Gastrocnemius medialis (tissue), 4 donors: ENCODE results near the gene MAPKAP1. TPM values are rescaled to one million over a fixed set of nuclear protein-coding genes. Genes with fewer than 3 reads are reported as not detected.

Experiments
- ATAC-seq, 2 donors: fragments of 150-250 bp; one replicate each; pipeline ENCODE4 v1.9.1; 2016
- DNase-seq, 2 donors: peaks; one replicate each; pipeline ENCODE4 v3.0.0-alpha.2; 2019
- H3K27ac ChIP-seq, 4 donors: fragments of 200-600 bp; sonication (generic); 1 replicate in 1 of 4; 2 replicates in 3 of 4; pipeline ENCODE4 v1.5.1; 2016 to 2018; ENCODE audit warnings: mild to moderate bottlenecking in 2 of 4, moderate library complexity in 1 of 4
- H3K27me3 ChIP-seq, 3 donors: fragments of 200-600 bp; sonication (generic) in 2 of 3; 1 replicate in 1 of 3; 2 replicates in 2 of 3; pipeline versions ENCODE4 v1.5.1 to v1.6.0; 2016 to 2019; ENCODE audit warnings: mild to moderate bottlenecking in 1 of 3, moderate library complexity in 1 of 3
- H3K36me3 ChIP-seq, 2 donors: fragments of 200-600 bp; sonication (generic) in 1 of 2; one replicate each; pipeline ENCODE4 v1.5.1; 2017 to 2018
- H3K4me1 ChIP-seq, 2 donors: fragments of 200-600 bp; sonication (generic) in 1 of 2; one replicate each; pipeline ENCODE4 v1.5.1; 2016 to 2017; ENCODE audit warnings: mild to moderate bottlenecking in 2 of 2
- H3K4me3 ChIP-seq, 4 donors: fragments of 200-600 bp; sonication (generic) in 3 of 4; 1 replicate in 1 of 4; 2 replicates in 3 of 4; pipeline ENCODE4 v1.5.1; 2016 to 2019; ENCODE audit warnings: mild to moderate bottlenecking in 2 of 4
- H3K9me3 ChIP-seq, 3 donors: fragments of 200-600 bp; sonication (generic) in 2 of 3; 1 replicate in 1 of 3; 2 replicates in 2 of 3; pipeline ENCODE4 v1.5.1; 2016 to 2019
- POLR2A ChIP-seq, 2 donors: fragments of 450-650 bp; IDR thresholded peaks; one replicate each; pipeline ENCODE4 v1.6.1; 2017; ENCODE audit warnings: antibody characterized with exemption in 2 of 2, mild to moderate bottlenecking in 2 of 2, moderate library complexity in 2 of 2
- in situ Hi-C, 4 donors: fragments of 200-750 bp; cut with MboI; loops; one replicate each; pipeline versions ENCODE4 v1.15.0 to v1.8.0; 2017; ENCODE audit warnings: low sequenced_read_pairs in 4 of 4
- intact Hi-C: fragments of 100-400 bp; cut with DNase I; formaldehyde crosslinking; loops from one replicate; pipeline ENCODE4 v1.15.1; 2023; ENCODE audit warnings: low total_unique reads
- total RNA-seq, 4 donors: library from RNA; depleted of rRNA; stranded (reverse); fragments of >200 nt; gene quantifications; one replicate each; pipeline versions ENCODE4 v1.1.0 to v1.2.3, GENCODE V29; 2016
- TF ChIP-seq, protein P1 (sequence below), 5 experiments: fragments of 450-650 bp in 3 of 5; fragments of 200-600 bp in 2 of 5; sonication (generic) in 2 of 5; IDR thresholded peaks in 4 of 5; conservative IDR thresholded peaks in 1 of 5; 1 replicate in 4 of 5; 2 replicates in 1 of 5; pipeline ENCODE4 v1.5.1; 2016 to 2019; ENCODE audit warnings: antibody characterized with exemption in 5 of 5, mild to moderate bottlenecking in 3 of 5, moderate library complexity in 3 of 5

The MAPKAP1 gene
- total RNA-seq, 4 donors from 2014 or later, result 58.2 to 123 (median 104) TPM

- intact Hi-C loops, result no loop called here
- DNase-seq, result no peak
These were observed 271.8 kb downstream of the MAPKAP1 start for GRCh38 chr9:125434986-125435775.

GRCh38 chr9:125433461-125434011 lies 273.5 kb downstream of the MAPKAP1 start:
- Histone ChIP-seq H3K27me3 (no peaks in the 10 kb centered on the region), H3K9me3 (no peaks in the 10 kb centered on the region), H3K4me1 (no peaks in the 10 kb centered on the region), H3K27ac (no peak overlapping the region), H3K4me3 (no peak overlapping the region), H3K36me3 (peaks cover 0 to 2% of the 10 kb centered on the region in 2 donors)
- ATAC-seq (no peak), DNase-seq (no peak)
- no peak for TF ChIP-seq POLR2A (IDR thresholded peaks at IDR 0.05)
- TF ChIP-seq, protein P1, sequence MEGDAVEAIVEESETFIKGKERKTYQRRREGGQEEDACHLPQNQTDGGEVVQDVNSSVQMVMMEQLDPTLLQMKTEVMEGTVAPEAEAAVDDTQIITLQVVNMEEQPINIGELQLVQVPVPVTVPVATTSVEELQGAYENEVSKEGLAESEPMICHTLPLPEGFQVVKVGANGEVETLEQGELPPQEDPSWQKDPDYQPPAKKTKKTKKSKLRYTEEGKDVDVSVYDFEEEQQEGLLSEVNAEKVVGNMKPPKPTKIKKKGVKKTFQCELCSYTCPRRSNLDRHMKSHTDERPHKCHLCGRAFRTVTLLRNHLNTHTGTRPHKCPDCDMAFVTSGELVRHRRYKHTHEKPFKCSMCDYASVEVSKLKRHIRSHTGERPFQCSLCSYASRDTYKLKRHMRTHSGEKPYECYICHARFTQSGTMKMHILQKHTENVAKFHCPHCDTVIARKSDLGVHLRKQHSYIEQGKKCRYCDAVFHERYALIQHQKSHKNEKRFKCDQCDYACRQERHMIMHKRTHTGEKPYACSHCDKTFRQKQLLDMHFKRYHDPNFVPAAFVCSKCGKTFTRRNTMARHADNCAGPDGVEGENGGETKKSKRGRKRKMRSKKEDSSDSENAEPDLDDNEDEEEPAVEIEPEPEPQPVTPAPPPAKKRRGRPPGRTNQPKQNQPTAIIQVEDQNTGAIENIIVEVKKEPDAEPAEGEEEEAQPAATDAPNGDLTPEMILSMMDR (IDR thresholded peaks at IDR 0.05 in 4 of 5, conservative IDR thresholded peaks at IDR 0.05 in 1 of 5), result no peak
- in situ Hi-C loops, result no loop called here
- intact Hi-C loops, result no loop called here

More at GRCh38 chr9:125434986-125435775, 271.8 kb downstream of the MAPKAP1 start:
- Histone ChIP-seq H3K27me3 (no peaks in the 10 kb centered on the region), H3K36me3 (peaks cover 0 to 7% of the 10 kb centered on the region in 2 donors), H3K9me3 (no peaks in the 10 kb centered on the region), H3K4me1 (no peaks in the 10 kb centered on the region), H3K27ac (no peak overlapping the region), H3K4me3 (no peak overlapping the region)
- TF ChIP-seq POLR2A (IDR thresholded peaks at IDR 0.05), result no peak
- TF ChIP-seq, protein P1 (IDR thresholded peaks at IDR 0.05 in 4 of 5, conservative IDR thresholded peaks at IDR 0.05 in 1 of 5), result no peak
- in situ Hi-C loops, result no loop called here
- ATAC-seq, result no peak

DNA sequence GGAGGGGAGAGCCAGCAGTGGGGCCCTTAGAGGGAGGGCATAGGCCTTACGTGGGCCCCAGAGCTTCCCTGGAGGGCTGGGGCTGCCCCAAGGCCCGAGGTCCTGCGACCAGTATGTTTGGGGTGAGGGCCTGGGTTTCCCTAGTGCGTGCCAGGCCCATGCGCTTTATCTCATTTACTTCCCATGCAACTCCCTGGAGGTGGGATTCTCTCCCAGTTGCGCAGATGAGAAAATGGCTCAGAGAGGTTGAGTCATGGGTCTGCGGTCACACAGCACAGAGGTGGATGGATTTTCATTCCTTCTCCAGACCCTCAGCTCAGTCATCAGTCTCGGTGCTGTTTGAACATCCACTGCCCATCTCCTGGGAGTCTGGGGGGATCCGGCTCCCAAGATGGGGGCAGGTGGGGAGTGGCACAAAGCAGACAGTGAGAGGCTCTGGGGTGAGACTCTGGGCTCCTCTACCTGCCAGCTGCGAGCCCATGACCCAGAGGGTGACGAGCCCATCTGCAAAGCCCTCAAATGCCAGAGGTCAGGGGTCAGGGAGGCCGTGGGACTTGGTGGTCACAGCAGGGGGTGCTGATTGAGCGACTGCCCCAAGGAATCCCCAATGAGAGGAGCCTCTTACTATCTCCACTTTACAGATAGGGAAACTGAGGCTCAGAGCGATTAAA lies 274.2 kb downstream of the MAPKAP1 start:
- Histone ChIP-seq H3K27ac (no peak overlapping the region), H3K4me1 (no peaks in the 10 kb centered on the region), H3K4me3 (no peak overlapping the region), H3K27me3 (no peaks in the 10 kb centered on the region), H3K9me3 (no peaks in the 10 kb centered on the region), H3K36me3 (no peaks in the 10 kb centered on the region)
- in situ Hi-C loops (no loop called here), intact Hi-C loops (no loop called here)
- DNase-seq, result no peak
- no peak for ATAC-seq
- TF ChIP-seq, protein P1 (IDR thresholded peaks at IDR 0.05 in 4 of 5, conservative IDR thresholded peaks at IDR 0.05 in 1 of 5), result no peak
- no peak for TF ChIP-seq POLR2A (IDR thresholded peaks at IDR 0.05)

GRCh38 chr9:125431741-125432271 lies 275.2 kb downstream of the MAPKAP1 start:
- DNase-seq (no peak), ATAC-seq (no peak)
- TF ChIP-seq POLR2A (IDR thresholded peaks at IDR 0.05), result no peak
- TF ChIP-seq, protein P1 (IDR thresholded peaks at IDR 0.05 in 4 of 5, conservative IDR thresholded peaks at IDR 0.05 in 1 of 5), result no peak
- in situ Hi-C loops (no loop called here), intact Hi-C loops (no loop called here)
- no peak overlapping the region for H3K4me3 ChIP-seq
- no peaks in the 10 kb centered on the region for H3K4me1 ChIP-seq
- no peaks in the 10 kb centered on the region for H3K9me3 ChIP-seq
- no peaks in the 10 kb centered on the region for H3K27me3 ChIP-seq
- no peaks in the 10 kb centered on the region for H3K36me3 ChIP-seq
- H3K27ac ChIP-seq, result no peak overlapping the region
